ENCODE data around the gene CTSH.

The CTSH gene

DNA sequence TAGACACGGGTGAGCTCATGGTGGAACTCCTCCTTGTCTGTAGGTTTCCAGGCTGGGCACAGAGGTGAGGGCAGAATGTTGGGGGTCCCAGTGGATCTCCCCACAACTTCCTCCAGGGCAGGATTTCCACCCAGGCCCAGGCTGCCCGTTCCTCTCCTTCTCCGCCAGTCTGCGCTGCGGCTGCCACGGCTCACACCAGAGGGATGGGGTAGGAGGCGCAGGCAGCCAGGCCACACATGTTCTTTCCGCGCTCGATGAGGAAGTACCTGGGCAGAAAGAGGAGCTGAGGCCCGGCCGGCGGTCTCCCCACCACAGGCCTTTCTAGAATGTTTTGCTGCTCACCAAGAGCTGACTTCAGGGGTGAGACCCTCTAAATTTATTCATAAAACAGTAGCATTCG lies 22.9 kb downstream of the CTSH start:
- DNase-seq (ENCODE audit: low read depth) = no peak
- H3K4me3 ChIP-seq (ENCODE audit: control insufficient read depth, low read depth, low read length) = no peak overlapping the region
- TF ChIP-seq, protein P1, sequence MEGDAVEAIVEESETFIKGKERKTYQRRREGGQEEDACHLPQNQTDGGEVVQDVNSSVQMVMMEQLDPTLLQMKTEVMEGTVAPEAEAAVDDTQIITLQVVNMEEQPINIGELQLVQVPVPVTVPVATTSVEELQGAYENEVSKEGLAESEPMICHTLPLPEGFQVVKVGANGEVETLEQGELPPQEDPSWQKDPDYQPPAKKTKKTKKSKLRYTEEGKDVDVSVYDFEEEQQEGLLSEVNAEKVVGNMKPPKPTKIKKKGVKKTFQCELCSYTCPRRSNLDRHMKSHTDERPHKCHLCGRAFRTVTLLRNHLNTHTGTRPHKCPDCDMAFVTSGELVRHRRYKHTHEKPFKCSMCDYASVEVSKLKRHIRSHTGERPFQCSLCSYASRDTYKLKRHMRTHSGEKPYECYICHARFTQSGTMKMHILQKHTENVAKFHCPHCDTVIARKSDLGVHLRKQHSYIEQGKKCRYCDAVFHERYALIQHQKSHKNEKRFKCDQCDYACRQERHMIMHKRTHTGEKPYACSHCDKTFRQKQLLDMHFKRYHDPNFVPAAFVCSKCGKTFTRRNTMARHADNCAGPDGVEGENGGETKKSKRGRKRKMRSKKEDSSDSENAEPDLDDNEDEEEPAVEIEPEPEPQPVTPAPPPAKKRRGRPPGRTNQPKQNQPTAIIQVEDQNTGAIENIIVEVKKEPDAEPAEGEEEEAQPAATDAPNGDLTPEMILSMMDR (conservative IDR thresholded peaks at IDR 0.05; ENCODE audit: control insufficient read depth, insufficient read depth, low read depth, low read length) = no peak

DNA sequence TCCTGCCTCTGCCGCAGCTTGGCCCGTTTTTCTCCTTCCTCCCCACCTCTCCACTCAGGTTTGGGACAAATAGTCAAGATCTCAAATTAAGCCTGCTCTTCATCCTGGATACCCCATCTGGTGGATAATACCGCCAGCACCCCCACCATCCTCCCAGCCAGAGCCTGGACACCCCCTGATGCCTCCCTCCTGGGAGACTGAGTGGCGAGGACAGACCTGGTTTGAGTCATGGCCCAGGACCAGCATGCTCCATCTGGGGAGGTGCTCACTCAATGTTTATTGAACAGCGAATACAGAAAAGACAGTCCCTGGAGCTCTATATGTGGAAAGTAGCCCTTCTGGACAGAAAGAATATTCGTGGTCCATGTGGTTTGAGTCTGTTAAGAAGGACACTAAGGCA lies 23.3 kb downstream of the CTSH start:
- no peak for DNase-seq (ENCODE audit: low read depth)
- H3K4me3 ChIP-seq (ENCODE audit: control insufficient read depth, low read depth, low read length) = no peak overlapping the region
- TF ChIP-seq, protein P1 (conservative IDR thresholded peaks at IDR 0.05; ENCODE audit: control insufficient read depth, insufficient read depth, low read depth, low read length) = no peak

DNA sequence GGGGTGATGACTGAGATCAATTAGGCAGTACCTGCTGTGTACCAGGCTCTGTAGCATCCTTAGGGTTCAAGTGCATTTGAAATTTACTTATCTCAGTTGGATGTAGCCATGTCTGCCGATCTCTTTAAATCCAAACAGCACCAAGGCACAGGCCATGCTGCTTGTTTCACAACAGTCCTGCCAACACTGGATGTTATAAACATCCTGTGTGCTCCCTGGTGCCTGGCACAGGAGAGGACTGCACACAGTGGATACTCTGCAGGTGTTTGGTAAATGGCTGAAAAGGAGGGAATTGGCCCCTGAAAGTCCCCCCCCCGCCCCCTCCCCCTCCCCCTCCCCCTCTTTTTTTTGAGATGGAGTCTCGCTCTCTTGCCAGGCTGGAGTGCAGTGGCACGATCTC lies 27.0 kb downstream of the CTSH start:
- no peak overlapping the region for H3K4me3 ChIP-seq (ENCODE audit: control insufficient read depth, low read depth, low read length)
- TF ChIP-seq, protein P1 (conservative IDR thresholded peaks at IDR 0.05; ENCODE audit: control insufficient read depth, insufficient read depth, low read depth, low read length) = no peak
- no peak for DNase-seq (ENCODE audit: low read depth)

DNA sequence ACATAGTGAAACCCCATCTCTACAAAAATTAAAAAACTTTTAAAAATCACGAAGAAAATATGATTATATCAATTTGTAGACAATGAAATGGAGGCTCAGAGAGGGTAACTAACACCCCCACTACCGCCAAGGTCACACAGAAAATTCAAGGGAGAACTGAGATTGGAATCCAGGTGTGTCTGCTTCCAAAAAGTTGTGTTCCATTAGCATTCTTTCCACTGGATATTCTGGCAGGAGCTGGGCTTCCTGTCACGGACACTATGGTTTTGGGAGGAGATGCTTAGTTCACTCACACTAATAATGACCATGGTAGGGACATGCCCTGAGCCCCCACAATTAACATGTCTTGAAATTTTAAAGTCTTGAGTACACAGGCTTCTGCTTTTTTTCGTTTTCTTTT lies 28.8 kb downstream of the CTSH start:
- H3K4me3 ChIP-seq (ENCODE audit: control insufficient read depth, low read depth, low read length) = no peak overlapping the region
- TF ChIP-seq, protein P1 (conservative IDR thresholded peaks at IDR 0.05; ENCODE audit: control insufficient read depth, insufficient read depth, low read depth, low read length) = no peak
- no peak for DNase-seq (ENCODE audit: low read depth)

DNA sequence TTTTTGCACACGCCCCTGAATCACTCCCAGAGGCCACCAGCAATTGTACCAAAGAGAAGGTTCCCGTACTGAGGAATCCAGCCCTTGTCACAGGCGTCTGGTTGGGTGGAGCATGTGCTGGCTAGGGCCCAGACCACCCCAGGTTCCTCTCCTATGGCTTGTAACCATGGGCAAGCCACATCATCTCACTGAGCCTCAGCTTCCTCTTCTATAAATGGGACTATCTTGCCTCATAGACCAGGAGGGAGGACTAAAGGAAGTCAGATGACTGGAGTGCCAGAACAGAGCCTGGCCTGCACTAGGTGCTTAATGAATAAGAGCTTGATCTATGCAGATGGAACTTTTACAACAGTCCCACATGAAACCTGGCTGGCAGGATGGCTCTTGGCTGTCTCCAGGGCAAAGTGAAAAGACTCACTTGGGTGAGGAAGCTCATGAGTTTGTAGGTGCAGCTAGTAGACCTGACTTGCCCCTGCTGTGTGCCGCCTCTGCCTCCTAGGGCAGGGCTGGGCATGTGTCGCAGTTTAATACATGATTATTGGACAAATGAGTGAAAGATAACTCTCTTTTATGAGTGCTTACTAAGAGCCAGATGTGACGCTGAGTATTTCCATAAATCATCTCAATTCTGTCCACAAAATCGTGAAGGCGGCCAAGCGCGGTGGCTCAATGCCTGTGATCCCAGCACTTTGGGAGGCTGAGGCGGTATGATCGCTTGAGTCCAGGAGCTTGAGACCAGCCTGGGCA lies 29.3 kb downstream of the CTSH start:
- TF ChIP-seq, protein P1 (conservative IDR thresholded peaks at IDR 0.05; ENCODE audit: control insufficient read depth, insufficient read depth, low read depth, low read length) = no peak
- no peak overlapping the region for H3K4me3 ChIP-seq (ENCODE audit: control insufficient read depth, low read depth, low read length)
- DNase-seq (ENCODE audit: low read depth) = peak; percentile 60

DNA sequence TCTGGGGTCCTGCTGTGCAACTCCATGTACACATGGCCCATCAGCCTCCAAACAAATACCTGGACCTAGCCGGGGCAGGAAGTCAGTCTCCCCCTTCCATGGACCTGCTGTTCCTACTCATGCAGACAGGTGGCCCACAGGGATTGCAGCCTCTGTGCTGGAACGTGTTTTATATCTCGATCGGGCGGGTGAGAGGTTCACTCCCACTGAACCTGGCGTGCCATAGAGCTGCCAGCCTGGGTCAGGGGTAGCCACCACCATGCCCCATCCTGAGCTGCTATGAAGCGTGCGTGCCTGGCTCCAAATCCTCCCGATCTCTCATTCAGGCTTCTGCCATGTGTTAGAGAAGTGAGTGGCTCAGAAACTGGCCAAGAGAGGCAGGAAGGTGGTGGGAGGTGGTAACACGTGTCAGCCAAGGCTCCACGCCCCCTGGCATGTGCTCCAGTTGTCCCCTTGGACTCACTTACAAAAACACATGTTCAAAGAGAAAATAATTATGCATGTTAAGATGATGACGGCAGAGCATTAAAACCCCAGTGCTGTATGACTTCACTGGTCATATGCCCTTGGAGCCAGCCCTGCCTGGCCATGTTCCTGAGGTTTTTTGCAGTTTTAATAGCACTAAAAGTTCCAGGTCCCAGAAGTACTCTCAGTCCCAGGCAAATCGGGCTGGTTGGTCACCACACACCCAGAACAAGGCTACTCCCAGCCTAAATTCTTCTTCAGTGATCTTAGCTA lies 30.6 kb downstream of the CTSH start:
- peak; percentile 79 for DNase-seq (ENCODE audit: low read depth)
- TF ChIP-seq, protein P1 (conservative IDR thresholded peaks at IDR 0.05; ENCODE audit: control insufficient read depth, insufficient read depth, low read depth, low read length) = peak; percentile 54

More for the DNA sequence above, 30.6 kb downstream of the CTSH start:
- H3K4me3 ChIP-seq (ENCODE audit: control insufficient read depth, low read depth, low read length) = no peak overlapping the region

Measured in fibroblast of mammary gland (primary cell).